Chondrocyte (in vitro differentiated cells): ENCODE results near the gene PON3. TPM values are rescaled to one million over a fixed set of nuclear protein-coding genes. Genes with fewer than 3 reads are reported as not detected.

Source experiments
- DNase-seq: peaks from one replicate; pipeline ENCODE4 v3.0.0; 2021; ENCODE audit warnings: mixed read lengths, low spot score
- H3K27ac Mint-ChIP-seq: one replicate; pipeline ENCODE4 v1.8.0; 2021; ENCODE audit warnings: mild to moderate bottlenecking, moderate library complexity, mixed read lengths; ENCODE audit not compliant: unreplicated experiment
- H3K27me3 Mint-ChIP-seq: 2 replicates; pipeline ENCODE4 v1.8.0; 2021; ENCODE audit warnings: low read depth, mixed read lengths
- H3K36me3 Mint-ChIP-seq: 2 replicates; pipeline ENCODE4 v1.8.0; 2021; ENCODE audit warnings: low read depth, mixed read lengths
- H3K4me1 Mint-ChIP-seq: 2 replicates; pipeline ENCODE4 v1.8.0; 2021; ENCODE audit warnings: low read depth, mild to moderate bottlenecking, mixed read lengths
- H3K4me3 Mint-ChIP-seq: one replicate; pipeline ENCODE4 v1.8.0; 2021; ENCODE audit warnings: mild to moderate bottlenecking, moderate library complexity, mixed read lengths; ENCODE audit not compliant: unreplicated experiment
- H3K9me3 Mint-ChIP-seq: 2 replicates; pipeline ENCODE4 v1.8.0; 2021; ENCODE audit warnings: low read depth, mixed read lengths
- total RNA-seq: library from RNA; stranded (reverse); gene quantifications from 3 replicates; pipeline ENCODE4 v1.2.1, GENCODE V29; 2021
- TF ChIP-seq, protein P1 (sequence below): fragments of 200-600 bp; sonication (generic); IDR thresholded peaks from 2 replicates; pipeline ENCODE4 v1.5.0; 2021; ENCODE audit warnings: antibody characterized with exemption, mild to moderate bottlenecking, moderate library complexity

The PON3 gene
- total RNA-seq, 1 donor from 2014 or later, result not detected

DNA sequence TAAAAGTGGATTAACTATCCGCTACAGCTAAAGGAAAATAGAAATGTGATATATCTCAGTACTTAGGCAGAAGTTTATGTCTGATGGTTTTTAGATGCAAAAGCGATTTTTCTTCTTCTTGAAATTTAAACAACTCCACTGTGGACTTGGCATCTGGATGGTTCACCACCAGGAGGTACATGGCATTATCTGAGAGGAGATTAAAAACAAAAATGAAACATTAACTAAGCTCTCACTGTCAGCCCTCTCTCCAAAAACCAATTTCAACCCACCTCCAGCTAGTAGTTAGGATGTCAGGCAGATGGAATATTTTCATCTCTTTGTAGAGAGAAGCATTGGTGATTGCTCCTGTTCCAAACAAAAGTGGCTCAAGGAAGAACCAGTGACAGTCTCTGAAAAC is 84.8 kb downstream of the PON3 start:
- Mint-ChIP-seq H3K36me3 (no peaks in the 10 kb centered on the region), H3K27me3 (peaks cover 2% of the 10 kb centered on the region), H3K9me3 (no peaks in the 10 kb centered on the region), H3K4me1 (no peaks in the 10 kb centered on the region), H3K27ac (no peak overlapping the region), H3K4me3 (no peak overlapping the region)
- DNase-seq, result no peak
- TF ChIP-seq, protein P1, sequence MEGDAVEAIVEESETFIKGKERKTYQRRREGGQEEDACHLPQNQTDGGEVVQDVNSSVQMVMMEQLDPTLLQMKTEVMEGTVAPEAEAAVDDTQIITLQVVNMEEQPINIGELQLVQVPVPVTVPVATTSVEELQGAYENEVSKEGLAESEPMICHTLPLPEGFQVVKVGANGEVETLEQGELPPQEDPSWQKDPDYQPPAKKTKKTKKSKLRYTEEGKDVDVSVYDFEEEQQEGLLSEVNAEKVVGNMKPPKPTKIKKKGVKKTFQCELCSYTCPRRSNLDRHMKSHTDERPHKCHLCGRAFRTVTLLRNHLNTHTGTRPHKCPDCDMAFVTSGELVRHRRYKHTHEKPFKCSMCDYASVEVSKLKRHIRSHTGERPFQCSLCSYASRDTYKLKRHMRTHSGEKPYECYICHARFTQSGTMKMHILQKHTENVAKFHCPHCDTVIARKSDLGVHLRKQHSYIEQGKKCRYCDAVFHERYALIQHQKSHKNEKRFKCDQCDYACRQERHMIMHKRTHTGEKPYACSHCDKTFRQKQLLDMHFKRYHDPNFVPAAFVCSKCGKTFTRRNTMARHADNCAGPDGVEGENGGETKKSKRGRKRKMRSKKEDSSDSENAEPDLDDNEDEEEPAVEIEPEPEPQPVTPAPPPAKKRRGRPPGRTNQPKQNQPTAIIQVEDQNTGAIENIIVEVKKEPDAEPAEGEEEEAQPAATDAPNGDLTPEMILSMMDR, result no peak

DNA sequence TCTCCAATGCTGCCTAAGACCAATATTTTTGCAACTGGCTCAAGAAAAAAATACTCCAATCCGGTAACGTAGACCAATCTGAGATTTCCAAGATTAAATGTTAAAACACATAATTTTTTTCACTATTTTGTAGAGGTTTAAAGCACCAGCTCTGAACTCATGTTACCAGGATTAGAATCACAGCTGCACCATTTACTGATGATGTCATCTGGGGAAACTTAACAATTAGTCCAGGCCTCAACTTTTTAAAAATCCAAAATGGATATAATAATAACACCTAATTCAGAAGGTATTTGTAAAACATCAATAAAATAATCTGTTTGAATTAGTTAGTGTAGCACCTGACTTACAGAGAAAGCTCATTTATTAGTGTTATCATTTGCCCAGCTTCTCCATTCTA is 86.2 kb downstream of the PON3 start:
- no peaks in the 10 kb centered on the region for H3K9me3 Mint-ChIP-seq
- no peaks in the 10 kb centered on the region for H3K4me1 Mint-ChIP-seq
- TF ChIP-seq, protein P1, result no peak
- H3K27me3 Mint-ChIP-seq, result peaks cover 2% of the 10 kb centered on the region
- no peak overlapping the region for H3K27ac Mint-ChIP-seq
- H3K4me3 Mint-ChIP-seq, result no peak overlapping the region
- H3K36me3 Mint-ChIP-seq, result no peaks in the 10 kb centered on the region
- no peak for DNase-seq

Other genes starting within 250 kb of the PON3 start
- not detected in 3 replicates for gene PON1, start 71.8 kb downstream of the PON3 start, total RNA-seq
- gene PON2, start 38.7 kb upstream of the PON3 start, total RNA-seq, result 91.6 to 94.2 TPM (median 92.1 TPM) in 3 replicates
- gene ASB4, start 89.6 kb upstream of the PON3 start, total RNA-seq, result not detected in 3 replicates
- gene PDK4, start 200.1 kb upstream of the PON3 start, total RNA-seq, result 1.9 to 8.6 TPM (median 7.3 TPM) in 3 replicates